Ramos (cell line): Measurements from ENCODE around the gene EFTUD2.

ENCODE experiments used
- in situ Hi-C: fragments of 300-500 bp; cut with MboI; formaldehyde crosslinking; loops from one replicate; pipeline ENCODE4 v1.14.3; 2022; ENCODE audit warnings: low sequenced_read_pairs; ENCODE audit not compliant: unreplicated experiment

The EFTUD2 gene

GRCh38 chr17:44926821-44927525 lies 27.7 kb upstream of the EFTUD2 start:
- in situ Hi-C loops = no loop called here

- in situ Hi-C loops = no loop called here
Measured at GRCh38 chr17:44925731-44926697, 26.8 kb upstream of the EFTUD2 start.

GRCh38 chr17:44924107-44924544 lies 24.9 kb upstream of the EFTUD2 start:
- in situ Hi-C loops = no loop called here

- in situ Hi-C loops = no loop called here
Measured at GRCh38 chr17:44922746-44923470, 23.7 kb upstream of the EFTUD2 start.

GRCh38 chr17:44922136-44922535 lies 22.9 kb upstream of the EFTUD2 start:
- in situ Hi-C loops = no loop called here

GRCh38 chr17:44921122-44921882 lies 22.1 kb upstream of the EFTUD2 start:
- in situ Hi-C loops = no loop called here

- in situ Hi-C loops = no loop called here
Measured at GRCh38 chr17:44920565-44920940, 21.3 kb upstream of the EFTUD2 start.

- in situ Hi-C loops = loop anchor here (5.0 kb wide), 1 partner anchor 107 kb away; no protein-coding TSS in a partner anchor
Measured at GRCh38 chr17:44919885-44920564, 20.8 kb upstream of the EFTUD2 start.

- in situ Hi-C loops = loop anchor here (5.0 kb wide), 1 partner anchor 108 kb away; no protein-coding TSS in a partner anchor
Measured at GRCh38 chr17:44919411-44919810, 20.2 kb upstream of the EFTUD2 start.

- in situ Hi-C loops = loop anchor here (5.0 kb wide), 1 partner anchor 109 kb away; no protein-coding TSS in a partner anchor
Measured at GRCh38 chr17:44918006-44918405, 18.8 kb upstream of the EFTUD2 start.

GRCh38 chr17:44917456-44917855 lies 18.2 kb upstream of the EFTUD2 start:
- in situ Hi-C loops = loop anchor here (5.0 kb wide), 1 partner anchor 110 kb away; no protein-coding TSS in a partner anchor

- in situ Hi-C loops = loop anchor here (5.0 kb wide), 1 partner anchor 110 kb away; no protein-coding TSS in a partner anchor
Measured at GRCh38 chr17:44916781-44917241, 17.6 kb upstream of the EFTUD2 start.

GRCh38 chr17:44915862-44916780 lies 16.9 kb upstream of the EFTUD2 start:
- in situ Hi-C loops = loop anchor here (5.0 kb wide), 1 partner anchor 111 kb away; no protein-coding TSS in a partner anchor

GRCh38 chr17:44915321-44915726 lies 16.1 kb upstream of the EFTUD2 start, which contains the start of gene GFAP:
GFAP (minus strand) TSS chr17:44915500; CDS start chr17:44915486, 14 bp downstream.
- in situ Hi-C loops = loop anchor here (5.0 kb wide), 1 partner anchor 112 kb away; no protein-coding TSS in a partner anchor

- in situ Hi-C loops = loop anchor here (5.0 kb wide), 1 partner anchor 113 kb away; no protein-coding TSS in a partner anchor
Measured at GRCh38 chr17:44914698-44915271, 15.5 kb upstream of the EFTUD2 start.

- in situ Hi-C loops = no loop called here
Measured at GRCh38 chr17:44914148-44914547, 14.9 kb upstream of the EFTUD2 start.

GRCh38 chr17:44913676-44914075 lies 14.4 kb upstream of the EFTUD2 start:
- in situ Hi-C loops = no loop called here
